H7 (cell line): Measurements from ENCODE around the gene EYS. TPM values are rescaled to one million over a fixed set of nuclear protein-coding genes. Genes with fewer than 3 reads are reported as not detected.

Source experiments
- DNase-seq: peaks from one replicate; pipeline ENCODE4 v3.0.0; 2012
- H3K27me3 ChIP-seq: 2 replicates; pipeline ENCODE4 v1.6.0; 2011; ENCODE audit warnings: mild to moderate bottlenecking, low read length; ENCODE audit not compliant: control insufficient read depth, insufficient read depth
- H3K36me3 ChIP-seq: replicated peaks from 2 replicates; pipeline ENCODE4 v1.5.1; 2011; ENCODE audit warnings: low read length; ENCODE audit not compliant: control insufficient read depth, insufficient read depth
- H3K4me3 ChIP-seq: 2 replicates; pipeline ENCODE4 v1.5.1; 2011; ENCODE audit warnings: low read depth, mild to moderate bottlenecking, control low read depth, low read length, moderate library complexity; ENCODE audit not compliant: insufficient read depth
- total RNA-seq: library from RNA; depleted of rRNA; stranded (reverse); fragments of >200 nt; shearing (Covaris generic); gene quantifications from 2 replicates; pipeline ENCODE4 v1.2.3, GENCODE V29; 2014; rRNA removed

Gene EYS
- total RNA-seq: 0.04 and 0.10 TPM in 2 replicates

- H3K27me3 ChIP-seq: no peaks in the 10 kb centered on the region
- DNase-seq: no peak
- no peaks in the 10 kb centered on the region for H3K36me3 ChIP-seq
- H3K4me3 ChIP-seq: no peak within 1 kb of the TSS
Measured at GRCh38 chr6:65707126-65707826, at the start of gene EYS. EYS (minus strand) TSS chr6:65707226; CDS start chr6:65495410, 211,816 bp downstream.

DNA sequence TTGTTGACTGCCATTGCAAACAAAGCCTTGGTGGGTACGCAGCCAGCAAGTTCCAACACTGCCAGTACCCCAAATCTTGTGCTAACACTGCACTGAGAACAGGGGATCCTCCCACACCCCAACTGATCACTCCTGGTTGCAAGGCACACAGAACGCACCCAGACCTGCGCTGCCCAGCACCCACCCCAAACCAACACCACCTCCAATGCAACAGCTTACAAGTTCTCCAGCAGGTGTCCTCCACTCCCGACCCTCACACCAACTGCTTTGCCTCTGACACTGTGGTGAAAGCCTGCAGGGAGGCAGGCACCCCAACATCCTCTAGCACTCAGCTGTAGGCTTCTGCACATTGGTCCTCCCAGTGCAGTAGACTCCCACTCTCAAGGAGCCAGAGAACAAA is 39.3 kb upstream of the EYS start:
- DNase-seq: no peak
- Histone ChIP-seq H3K36me3 (no peaks in the 10 kb centered on the region), H3K27me3 (no peaks in the 10 kb centered on the region), H3K4me3 (no peak overlapping the region)

DNA sequence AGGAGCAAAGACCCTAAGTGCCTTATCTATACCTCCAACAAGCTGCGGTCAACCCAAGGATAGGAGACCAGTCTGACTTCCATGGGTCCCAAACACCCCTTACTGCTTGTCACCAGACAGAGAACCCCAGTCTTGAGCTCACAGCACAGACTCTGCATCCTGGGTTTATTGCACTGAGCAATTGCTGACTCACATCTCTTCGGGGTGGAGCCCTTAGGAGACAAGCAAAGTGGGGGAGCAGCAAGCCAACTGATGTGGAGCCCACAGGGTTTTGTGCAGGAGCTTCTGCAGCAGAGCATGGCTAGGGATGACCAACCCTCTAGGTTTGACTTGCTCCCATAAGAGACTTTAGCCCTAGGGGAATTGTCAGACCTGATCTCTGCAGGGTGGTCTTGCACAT is 38.6 kb upstream of the EYS start:
- Histone ChIP-seq H3K4me3 (no peak overlapping the region), H3K36me3 (no peaks in the 10 kb centered on the region), H3K27me3 (no peaks in the 10 kb centered on the region)
- DNase-seq: no peak

GRCh38 chr6:65728879-65729479 is 22.0 kb upstream of the EYS start:
- no peak overlapping the region for H3K4me3 ChIP-seq
- H3K27me3 ChIP-seq: no peaks in the 10 kb centered on the region
- H3K36me3 ChIP-seq: no peaks in the 10 kb centered on the region
- no peak for DNase-seq

- no peak overlapping the region for H3K4me3 ChIP-seq
Measured at GRCh38 chr6:65719101-65719500, 12.1 kb upstream of the EYS start.

DNA sequence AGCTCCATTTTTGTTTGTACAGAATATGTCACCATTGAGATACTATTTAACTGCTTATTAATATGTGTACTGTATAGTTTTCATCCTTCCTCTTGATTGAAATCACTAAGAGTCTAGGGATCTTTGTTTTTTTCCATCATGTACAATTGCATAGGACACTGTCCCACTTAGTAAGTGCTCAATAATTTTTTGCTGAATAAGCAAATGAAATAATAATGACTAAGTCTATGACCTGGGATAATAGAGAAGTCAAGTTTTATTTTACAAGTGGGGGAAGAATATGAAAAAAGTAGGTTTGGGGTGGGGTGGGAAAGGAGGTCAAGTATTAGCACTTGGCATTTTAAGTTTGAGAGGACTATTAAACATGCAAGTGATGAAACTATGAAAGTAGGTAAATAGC is 4.5 kb upstream of the EYS start:
- no peak overlapping the region for H3K4me3 ChIP-seq
- DNase-seq: no peak
- no peaks in the 10 kb centered on the region for H3K27me3 ChIP-seq
- H3K36me3 ChIP-seq: no peaks in the 10 kb centered on the region

More at GRCh38 chr6:65719101-65719500, 12.1 kb upstream of the EYS start:
- Histone ChIP-seq H3K27me3 (no peaks in the 10 kb centered on the region), H3K36me3 (no peaks in the 10 kb centered on the region)
- DNase-seq: no peak

DNA sequence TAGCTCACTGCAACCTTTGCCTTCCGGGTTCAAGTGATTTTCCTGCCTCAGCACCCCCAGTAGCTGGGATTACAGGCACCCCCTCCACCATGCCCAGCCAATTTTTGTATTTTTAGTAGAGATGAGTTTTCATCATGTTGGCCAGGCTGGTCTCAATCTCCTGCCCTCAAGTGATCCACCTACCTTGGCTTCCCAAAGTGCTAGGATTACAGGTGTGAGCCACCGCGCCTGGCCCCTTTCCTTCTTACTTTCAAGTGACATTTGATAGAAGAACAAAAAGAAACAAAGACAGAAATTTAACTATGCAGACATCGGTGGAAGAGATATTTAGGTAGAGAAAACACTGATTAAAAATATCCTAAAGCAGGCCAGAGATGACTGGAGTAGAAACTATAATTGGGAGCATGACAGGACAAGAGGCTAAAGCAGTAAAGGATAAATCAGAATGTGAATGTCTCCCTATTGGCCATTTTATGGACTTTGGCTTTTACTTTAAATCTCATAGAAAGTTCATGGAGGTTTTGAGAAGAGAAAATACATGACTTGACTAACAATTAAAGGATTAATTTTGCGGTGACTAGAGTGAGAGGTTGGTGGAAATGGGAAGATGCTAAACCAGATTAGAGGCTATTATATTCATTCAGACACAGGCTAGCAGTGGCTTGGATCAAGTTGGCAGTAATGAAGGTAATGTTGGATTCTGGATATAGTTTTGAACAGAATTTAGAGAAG is 2.2 kb upstream of the EYS start:
- H3K36me3 ChIP-seq: no peaks in the 10 kb centered on the region
- no peaks in the 10 kb centered on the region for H3K27me3 ChIP-seq
- no peak for DNase-seq
- H3K4me3 ChIP-seq: no peak overlapping the region

DNA sequence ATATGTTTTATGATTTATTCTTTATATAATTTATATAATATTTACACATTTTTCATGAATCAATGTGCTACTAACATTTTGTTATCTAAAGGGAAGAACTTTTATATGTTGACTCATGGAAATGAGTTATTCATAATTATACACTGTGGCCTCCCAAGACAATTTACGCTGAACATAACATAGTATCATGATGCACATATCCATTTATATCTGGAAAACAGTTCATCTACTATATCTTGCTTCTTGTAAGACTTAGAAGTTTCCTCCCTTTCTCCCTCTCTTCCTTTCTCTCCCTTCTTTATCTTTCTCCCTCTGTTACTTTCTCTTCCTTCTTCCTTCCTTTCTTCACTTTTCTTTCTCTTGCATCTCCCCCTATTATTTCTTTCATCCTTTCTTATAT is 1.1 kb upstream of the EYS start:
- no peaks in the 10 kb centered on the region for H3K36me3 ChIP-seq

DNA sequence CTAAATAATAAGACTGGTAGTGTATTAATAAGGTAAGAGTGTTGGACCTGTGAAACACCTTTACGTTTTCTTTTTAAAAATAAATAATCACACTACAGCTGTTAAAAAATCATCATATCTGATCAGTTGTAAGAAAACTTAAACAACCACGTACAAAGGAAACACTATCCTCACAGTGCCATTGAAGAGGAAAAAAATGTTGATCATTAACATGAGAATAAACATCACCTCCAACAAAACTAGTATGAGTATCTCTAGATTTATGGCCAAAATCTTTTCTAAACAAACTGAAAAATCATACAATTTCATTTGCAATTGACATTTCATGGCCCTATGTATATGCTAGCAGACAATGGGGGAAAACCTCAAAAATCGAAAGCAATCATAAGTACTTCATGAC is 590 bp downstream of the EYS start:
- H3K27me3 ChIP-seq: no peaks in the 10 kb centered on the region
- H3K4me3 ChIP-seq: no peak overlapping the region
- DNase-seq: no peak
- no peaks in the 10 kb centered on the region for H3K36me3 ChIP-seq

More for the DNA sequence above, 1.1 kb upstream of the EYS start:
- H3K27me3 ChIP-seq: no peaks in the 10 kb centered on the region
- H3K4me3 ChIP-seq: no peak overlapping the region
- no peak for DNase-seq

DNA sequence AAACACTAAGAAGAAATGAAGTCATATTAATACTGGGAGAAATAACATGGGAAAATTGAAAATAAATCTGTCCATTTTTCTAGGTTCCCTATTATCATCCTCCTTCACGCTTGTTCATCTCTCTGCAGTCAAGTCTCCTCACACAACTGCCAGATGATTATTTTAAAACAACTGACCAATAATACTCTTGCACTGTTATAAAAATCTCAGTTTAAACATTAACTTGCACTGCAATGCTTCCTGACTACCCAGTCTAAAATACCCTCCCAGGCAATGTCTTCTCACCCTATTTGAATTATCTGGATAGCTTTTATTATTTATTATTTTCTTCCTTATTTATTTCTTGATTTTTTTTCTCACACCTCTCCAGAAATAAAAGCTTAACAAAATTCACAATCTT is 5.7 kb downstream of the EYS start:
- H3K27me3 ChIP-seq: no peaks in the 10 kb centered on the region
- H3K36me3 ChIP-seq: no peaks in the 10 kb centered on the region
- no peak for DNase-seq
- H3K4me3 ChIP-seq: no peak overlapping the region

GRCh38 chr6:65700561-65700960 is 6.5 kb downstream of the EYS start:
- Histone ChIP-seq H3K4me3 (no peak overlapping the region), H3K27me3 (no peaks in the 10 kb centered on the region), H3K36me3 (no peaks in the 10 kb centered on the region)
- no peak for DNase-seq

DNA sequence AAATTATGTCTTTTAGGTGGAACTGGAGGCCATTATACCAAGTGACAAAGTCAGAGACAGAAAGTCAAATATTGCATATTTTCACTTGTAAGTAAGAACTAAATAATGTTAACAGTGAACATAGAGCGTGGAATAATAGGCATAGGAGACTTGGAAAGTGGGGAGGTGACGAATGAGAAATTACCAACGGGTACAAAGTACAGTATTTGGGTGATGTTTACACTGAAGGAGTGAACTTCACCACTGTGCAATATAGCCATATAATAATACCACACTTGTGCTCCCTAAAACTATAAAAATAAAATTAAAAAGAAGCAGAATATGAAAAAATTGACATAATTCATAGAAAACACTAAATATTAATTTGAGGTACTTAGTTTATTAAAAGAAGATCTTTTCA is 14.9 kb downstream of the EYS start:
- DNase-seq: no peak
- H3K36me3 ChIP-seq: no peaks in the 10 kb centered on the region
- no peaks in the 10 kb centered on the region for H3K27me3 ChIP-seq
- no peak overlapping the region for H3K4me3 ChIP-seq

GRCh38 chr6:65680232-65680631 is 26.8 kb downstream of the EYS start:
- Histone ChIP-seq H3K4me3 (no peak overlapping the region), H3K27me3 (no peaks in the 10 kb centered on the region), H3K36me3 (no peaks in the 10 kb centered on the region)
- no peak for DNase-seq

GRCh38 chr6:65671922-65672321 is 35.1 kb downstream of the EYS start:
- Histone ChIP-seq H3K36me3 (no peaks in the 10 kb centered on the region), H3K27me3 (no peaks in the 10 kb centered on the region), H3K4me3 (no peak overlapping the region)
- no peak for DNase-seq
